HG03196 (cell line): ENCODE results near the gene UGT3A2.

Experiments
- ATAC-seq: cut with Tn5 transposase; IDR thresholded peaks from one replicate; pipeline ENCODE4 v1.9.1; 2021; ENCODE audit not compliant: unreplicated experiment

UGT3A2 gene

GRCh38 chr5:36066540-36067210 lies at the start of gene UGT3A2:
TSS of gene UGT3A2 (minus strand) at chr5:36066882. CDS start at chr5:36066789, 93 bp downstream.
- no peak for ATAC-seq

GRCh38 chr5:36111238-36111637 lies 44.6 kb upstream of the UGT3A2 start:
- no peak for ATAC-seq

GRCh38 chr5:36108758-36109460 lies 42.2 kb upstream of the UGT3A2 start:
- ATAC-seq = no peak

- no peak for ATAC-seq
Observed at GRCh38 chr5:36105819-36106218, 39.1 kb upstream of the UGT3A2 start.

- ATAC-seq = no peak
Observed at GRCh38 chr5:36099748-36100147, 33.1 kb upstream of the UGT3A2 start.

- ATAC-seq = no peak
Observed at GRCh38 chr5:36096486-36096885, 29.8 kb upstream of the UGT3A2 start.

- ATAC-seq = no peak
Observed at GRCh38 chr5:36089989-36090388, 23.3 kb upstream of the UGT3A2 start.

- ATAC-seq = peak; percentile 90
Observed at GRCh38 chr5:36079200-36079781, 12.6 kb upstream of the UGT3A2 start.

GRCh38 chr5:36078430-36078829 lies 11.7 kb upstream of the UGT3A2 start:
- no peak for ATAC-seq

GRCh38 chr5:36073595-36074216 lies 7.0 kb upstream of the UGT3A2 start:
- ATAC-seq = peak; percentile 81

- ATAC-seq = peak; percentile 49
Observed at GRCh38 chr5:36070687-36071571, 4.2 kb upstream of the UGT3A2 start.

GRCh38 chr5:36068751-36069281 lies 2.1 kb upstream of the UGT3A2 start:
- ATAC-seq = no peak

GRCh38 chr5:36066001-36066539 lies 612 bp downstream of the UGT3A2 start:
- ATAC-seq = no peak

- ATAC-seq = no peak
Observed at GRCh38 chr5:36060420-36060887, 6.2 kb downstream of the UGT3A2 start.

GRCh38 chr5:36059571-36060419 lies 6.9 kb downstream of the UGT3A2 start:
- no peak for ATAC-seq

GRCh38 chr5:36058776-36059175 lies 7.9 kb downstream of the UGT3A2 start:
- no peak for ATAC-seq

- ATAC-seq = no peak
Observed at GRCh38 chr5:36057386-36057785, 9.3 kb downstream of the UGT3A2 start.

- ATAC-seq = no peak
Observed at GRCh38 chr5:36056422-36056821, 10.3 kb downstream of the UGT3A2 start.

- no peak for ATAC-seq
Observed at GRCh38 chr5:36055984-36056383, 10.7 kb downstream of the UGT3A2 start.
